GM08714 (cell line): ENCODE results near the gene CALML5.

ENCODE experiments used
- H3K4me3 ChIP-seq: fragments of 200-500 bp; sonication (Bioruptor generic); 2 replicates; pipeline ENCODE4 v1.5.1; 2014; ENCODE audit warnings: mild to moderate bottlenecking, low read length, inconsistent platforms
- ZNF274 ChIP-seq: IDR thresholded peaks from 2 replicates; pipeline ENCODE4 v1.6.1; 2012; ENCODE audit warnings: mild to moderate bottlenecking, low read depth, low read length

CALML5 gene

GRCh38 chr10:5450605-5451384 is 48.6 kb downstream of the CALML5 start:
- H3K4me3 ChIP-seq = no peak overlapping the region

GRCh38 chr10:5449823-5450222 is 49.5 kb downstream of the CALML5 start:
- no peak for TF ChIP-seq ZNF274
- H3K4me3 ChIP-seq = peak overlapping the region; percentile 36; the same call in 1 of the 2 replicates

More at GRCh38 chr10:5450605-5451384, 48.6 kb downstream of the CALML5 start:
- no peak for TF ChIP-seq ZNF274

GRCh38 chr10:5449227-5449626 is 50.1 kb downstream of the CALML5 start:
- H3K4me3 ChIP-seq = no peak overlapping the region
- no peak for TF ChIP-seq ZNF274
